ENCODE results near the gene PRDM16. TPM values are rescaled to one million over a fixed set of nuclear protein-coding genes. Genes with fewer than 3 reads are reported as not detected.

Gene PRDM16
- total and polyA plus RNA-seq, 2 experiments from 2014 or later, result 41.8 to 55.8 TPM

GRCh38 chr1:3183411-3183810 lies 114.4 kb downstream of the PRDM16 start:
- H3K9me3 ChIP-seq (ENCODE audit: low read depth), result no peaks in the 10 kb centered on the region
- no peaks in the 10 kb centered on the region for H3K36me3 ChIP-seq
- H3K4me3 ChIP-seq, result no peak overlapping the region
- H3K4me1 ChIP-seq (ENCODE audit: low read depth), result peaks cover 28% of the 10 kb centered on the region
- no peaks in the 10 kb centered on the region for H3K27me3 ChIP-seq
- DNase-seq (ENCODE audit: low read depth in 1 of 2, low spot score in 1 of 2), result no peak
- H3K27ac ChIP-seq, result no peak overlapping the region
- no peak for TF ChIP-seq CTCF (IDR thresholded peaks at IDR 0.05; ENCODE audit: low read depth, low read length)

GRCh38 chr1:3183813-3184212 lies 114.8 kb downstream of the PRDM16 start:
- H3K4me3 ChIP-seq, result no peak overlapping the region
- TF ChIP-seq CTCF (IDR thresholded peaks at IDR 0.05; ENCODE audit: low read depth, low read length), result no peak
- no peaks in the 10 kb centered on the region for H3K27me3 ChIP-seq
- H3K36me3 ChIP-seq, result no peaks in the 10 kb centered on the region
- no peaks in the 10 kb centered on the region for H3K9me3 ChIP-seq (ENCODE audit: low read depth)
- DNase-seq (ENCODE audit: low read depth in 1 of 2, low spot score in 1 of 2), result no peak
- H3K27ac ChIP-seq, result no peak overlapping the region
- H3K4me1 ChIP-seq (ENCODE audit: low read depth), result peaks cover 32% of the 10 kb centered on the region

- Histone ChIP-seq H3K36me3 (no peaks in the 10 kb centered on the region), H3K4me3 (no peak overlapping the region), H3K27ac (no peak overlapping the region), H3K27me3 (no peaks in the 10 kb centered on the region), H3K4me1 (ENCODE audit: low read depth) (peaks cover 33% of the 10 kb centered on the region), H3K9me3 (ENCODE audit: low read depth) (no peaks in the 10 kb centered on the region)
- no peak for TF ChIP-seq CTCF (IDR thresholded peaks at IDR 0.05; ENCODE audit: low read depth, low read length)
- no peak for DNase-seq (ENCODE audit: low read depth in 1 of 2, low spot score in 1 of 2)
These were observed 115.7 kb downstream of the PRDM16 start for GRCh38 chr1:3184666-3185065.

- no peaks in the 10 kb centered on the region for H3K27me3 ChIP-seq
- TF ChIP-seq CTCF (IDR thresholded peaks at IDR 0.05; ENCODE audit: low read depth, low read length), result no peak
- H3K4me1 ChIP-seq (ENCODE audit: low read depth), result peaks cover 33% of the 10 kb centered on the region
- peak overlapping the region; percentile 70 for H3K27ac ChIP-seq
- H3K36me3 ChIP-seq, result no peaks in the 10 kb centered on the region
- no peak for DNase-seq (ENCODE audit: low read depth in 1 of 2, low spot score in 1 of 2)
- H3K9me3 ChIP-seq (ENCODE audit: low read depth), result no peaks in the 10 kb centered on the region
- H3K4me3 ChIP-seq, result no peak overlapping the region
These were observed 117.0 kb downstream of the PRDM16 start for GRCh38 chr1:3185896-3186525.

- no peaks in the 10 kb centered on the region for H3K27me3 ChIP-seq
- peak in 1 of 2 donors; percentile 25 for DNase-seq (ENCODE audit: low read depth in 1 of 2, low spot score in 1 of 2)
- TF ChIP-seq CTCF (IDR thresholded peaks at IDR 0.05; ENCODE audit: low read depth, low read length), result no peak
- H3K27ac ChIP-seq, result peak overlapping the region; percentile 70
- peaks cover 2% of the 10 kb centered on the region for H3K36me3 ChIP-seq
- H3K4me3 ChIP-seq, result no peak overlapping the region
- peaks cover 2% of the 10 kb centered on the region for H3K9me3 ChIP-seq (ENCODE audit: low read depth)
- peaks cover 33% of the 10 kb centered on the region for H3K4me1 ChIP-seq (ENCODE audit: low read depth)
These were observed 117.5 kb downstream of the PRDM16 start for GRCh38 chr1:3186526-3186921.

Data from cardiac muscle cell (in vitro differentiated cells and primary cell).